HL-60 (cell line): ENCODE data around the gene MSRB3.

Source experiments
- POLR2AphosphoS5 ChIP-seq: IDR thresholded peaks from 2 replicates; pipeline ENCODE4 v1.6.1; 2012; ENCODE audit warnings: low read depth
- SPI1 ChIP-seq: IDR thresholded peaks from 2 replicates; pipeline ENCODE4 v1.6.1; 2012; ENCODE audit warnings: low read depth, mild to moderate bottlenecking, borderline replicate concordance
- TF ChIP-seq, protein P1 (sequence below): IDR thresholded peaks from one replicate; pipeline ENCODE4 v1.5.1; 2011; ENCODE audit warnings: low read length, control low read depth, inconsistent platforms; ENCODE audit not compliant: insufficient read depth
- TF ChIP-seq, protein P2 (sequence below): IDR thresholded peaks from 2 replicates; pipeline ENCODE4 v1.6.1; 2012; ENCODE audit warnings: low read depth; ENCODE audit not compliant: insufficient replicate concordance

DNA sequence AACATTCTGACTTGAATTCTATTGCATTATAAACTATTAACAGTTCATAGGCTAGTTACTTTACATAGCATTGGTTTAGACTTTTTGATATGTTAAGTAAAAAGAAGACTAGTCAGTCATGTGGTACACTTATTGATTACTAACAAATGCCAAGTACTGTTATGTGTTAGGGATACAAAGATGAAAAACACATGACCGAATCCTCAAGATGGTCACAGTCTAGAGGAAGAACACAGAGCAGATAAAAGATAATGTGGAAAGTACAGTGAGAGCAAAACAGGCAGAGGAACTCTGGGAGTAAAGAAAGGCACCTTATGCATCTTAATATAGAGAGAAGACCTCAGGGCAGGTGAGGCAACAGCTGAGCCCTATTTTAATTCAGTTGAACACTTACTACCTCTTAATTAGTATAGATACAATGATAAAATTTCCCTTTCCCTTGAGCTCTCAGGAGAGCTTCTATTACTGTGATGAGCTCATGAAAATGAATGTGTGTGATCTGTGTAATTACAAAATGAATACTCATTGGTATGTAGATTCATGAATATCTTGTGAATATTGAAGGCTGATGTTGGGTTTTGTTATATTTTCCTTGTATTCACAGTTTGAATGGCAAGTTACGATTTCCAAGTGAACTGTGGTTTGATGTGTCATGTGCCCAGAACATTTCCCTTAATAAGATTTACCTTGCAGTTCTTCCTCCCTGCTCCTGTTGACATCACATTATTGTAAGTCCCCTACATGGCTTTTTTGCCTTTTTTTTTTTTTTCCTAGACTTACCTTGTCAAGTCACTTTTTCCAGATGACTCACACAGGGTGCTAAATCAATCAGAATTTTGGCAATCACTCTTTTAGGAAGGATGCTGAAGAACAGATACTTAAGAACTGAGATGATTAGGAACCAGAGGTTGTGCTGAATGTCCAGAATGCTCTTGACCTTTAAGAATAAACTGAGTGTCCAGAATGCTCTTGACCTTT is 29.5 kb upstream of the MSRB3 start:
- TF ChIP-seq, protein P1, sequence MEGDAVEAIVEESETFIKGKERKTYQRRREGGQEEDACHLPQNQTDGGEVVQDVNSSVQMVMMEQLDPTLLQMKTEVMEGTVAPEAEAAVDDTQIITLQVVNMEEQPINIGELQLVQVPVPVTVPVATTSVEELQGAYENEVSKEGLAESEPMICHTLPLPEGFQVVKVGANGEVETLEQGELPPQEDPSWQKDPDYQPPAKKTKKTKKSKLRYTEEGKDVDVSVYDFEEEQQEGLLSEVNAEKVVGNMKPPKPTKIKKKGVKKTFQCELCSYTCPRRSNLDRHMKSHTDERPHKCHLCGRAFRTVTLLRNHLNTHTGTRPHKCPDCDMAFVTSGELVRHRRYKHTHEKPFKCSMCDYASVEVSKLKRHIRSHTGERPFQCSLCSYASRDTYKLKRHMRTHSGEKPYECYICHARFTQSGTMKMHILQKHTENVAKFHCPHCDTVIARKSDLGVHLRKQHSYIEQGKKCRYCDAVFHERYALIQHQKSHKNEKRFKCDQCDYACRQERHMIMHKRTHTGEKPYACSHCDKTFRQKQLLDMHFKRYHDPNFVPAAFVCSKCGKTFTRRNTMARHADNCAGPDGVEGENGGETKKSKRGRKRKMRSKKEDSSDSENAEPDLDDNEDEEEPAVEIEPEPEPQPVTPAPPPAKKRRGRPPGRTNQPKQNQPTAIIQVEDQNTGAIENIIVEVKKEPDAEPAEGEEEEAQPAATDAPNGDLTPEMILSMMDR, result no peak
- no peak for TF ChIP-seq SPI1
- no peak for TF ChIP-seq POLR2AphosphoS5
- TF ChIP-seq, protein P2, sequence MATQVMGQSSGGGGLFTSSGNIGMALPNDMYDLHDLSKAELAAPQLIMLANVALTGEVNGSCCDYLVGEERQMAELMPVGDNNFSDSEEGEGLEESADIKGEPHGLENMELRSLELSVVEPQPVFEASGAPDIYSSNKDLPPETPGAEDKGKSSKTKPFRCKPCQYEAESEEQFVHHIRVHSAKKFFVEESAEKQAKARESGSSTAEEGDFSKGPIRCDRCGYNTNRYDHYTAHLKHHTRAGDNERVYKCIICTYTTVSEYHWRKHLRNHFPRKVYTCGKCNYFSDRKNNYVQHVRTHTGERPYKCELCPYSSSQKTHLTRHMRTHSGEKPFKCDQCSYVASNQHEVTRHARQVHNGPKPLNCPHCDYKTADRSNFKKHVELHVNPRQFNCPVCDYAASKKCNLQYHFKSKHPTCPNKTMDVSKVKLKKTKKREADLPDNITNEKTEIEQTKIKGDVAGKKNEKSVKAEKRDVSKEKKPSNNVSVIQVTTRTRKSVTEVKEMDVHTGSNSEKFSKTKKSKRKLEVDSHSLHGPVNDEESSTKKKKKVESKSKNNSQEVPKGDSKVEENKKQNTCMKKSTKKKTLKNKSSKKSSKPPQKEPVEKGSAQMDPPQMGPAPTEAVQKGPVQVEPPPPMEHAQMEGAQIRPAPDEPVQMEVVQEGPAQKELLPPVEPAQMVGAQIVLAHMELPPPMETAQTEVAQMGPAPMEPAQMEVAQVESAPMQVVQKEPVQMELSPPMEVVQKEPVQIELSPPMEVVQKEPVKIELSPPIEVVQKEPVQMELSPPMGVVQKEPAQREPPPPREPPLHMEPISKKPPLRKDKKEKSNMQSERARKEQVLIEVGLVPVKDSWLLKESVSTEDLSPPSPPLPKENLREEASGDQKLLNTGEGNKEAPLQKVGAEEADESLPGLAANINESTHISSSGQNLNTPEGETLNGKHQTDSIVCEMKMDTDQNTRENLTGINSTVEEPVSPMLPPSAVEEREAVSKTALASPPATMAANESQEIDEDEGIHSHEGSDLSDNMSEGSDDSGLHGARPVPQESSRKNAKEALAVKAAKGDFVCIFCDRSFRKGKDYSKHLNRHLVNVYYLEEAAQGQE, result no peak
